ENCODE data around the gene PDAP1. TPM values are rescaled to one million over a fixed set of nuclear protein-coding genes. Genes with fewer than 3 reads are reported as not detected.
"Not testable (repeated sequence)": the region's sequence is repeated elsewhere in the genome, so short reads cannot be mapped to it uniquely, and the experiment has no call there.

PDAP1 gene
- total RNA-seq, 1 experiment from 2014 or later: 200 TPM

- RAD21 ChIA-PET (ENCODE audit: low non-redundant PET in 1 of 2, low total read pairs in 2 of 2, uncharacterized antibody in 2 of 2, unreplicated experiment in 2 of 2); CTCF ChIA-PET; H3K27me3 ChIP-seq (ENCODE audit: insufficient read depth, low read length); ATAC-seq; DNase-seq (ENCODE audit: low read depth, low spot score); H3K79me2 ChIP-seq (ENCODE audit: insufficient read depth, low read length); intact Hi-C loops (cut with micrococcal nuclease); H4K20me1 ChIP-seq (ENCODE audit: insufficient read depth); POLR2A ChIA-PET; BruUV-seq (replicated peaks); H2AFZ ChIP-seq (ENCODE audit: low read depth, low read length, poor library complexity, severe bottlenecking); H3K9me2 ChIP-seq (ENCODE audit: insufficient read depth); H3K27ac ChIP-seq (ENCODE audit: low read depth, low read length); H3K4me1 ChIP-seq (ENCODE audit: control insufficient read depth in 1 of 2, insufficient read depth in 2 of 2, low read length in 2 of 2); H3K4me3 ChIP-seq (replicated peaks in 1 of 2; ENCODE audit: low read depth in 1 of 2, low read length in 2 of 2); H3K9ac ChIP-seq (ENCODE audit: low read length); H3K9me3 ChIP-seq (ENCODE audit: control insufficient read depth in 1 of 2, insufficient read depth in 1 of 2, low read depth in 1 of 2, low read length in 2 of 2); H3K4me2 ChIP-seq (ENCODE audit: low read length): not testable (repeated sequence)
- peaks cover 29 to 33% of the 10 kb centered on the region in 2 experiments; a peak in 3 of 4 replicates for H3K36me3 ChIP-seq (ENCODE audit: control insufficient read depth in 1 of 2, insufficient read depth in 2 of 2, low read length in 2 of 2)
These were observed 57.8 kb downstream of the PDAP1 start for GRCh38 chr7:99350641-99351040.

Other genes starting within 250 kb of the PDAP1 start
- gene KPNA7, start 200.5 kb downstream of the PDAP1 start, total RNA-seq (2021; ENCODE audit: unreplicated experiment): not detected
- 0.57 TPM for gene MYH16, start 135.8 kb downstream of the PDAP1 start, total RNA-seq (2021; ENCODE audit: unreplicated experiment)
- gene ARPC1A, start 82.7 kb downstream of the PDAP1 start, total RNA-seq (2021; ENCODE audit: unreplicated experiment): 250 TPM
- gene ARPC1B, start 33.9 kb downstream of the PDAP1 start, total RNA-seq (2021; ENCODE audit: unreplicated experiment): 192 TPM
- gene BUD31, start 372 bp upstream of the PDAP1 start, total RNA-seq (2021; ENCODE audit: unreplicated experiment): 154 TPM
- 9.2 TPM for gene PTCD1, start 30.2 kb upstream of the PDAP1 start, total RNA-seq (2021; ENCODE audit: unreplicated experiment)
- gene CPSF4, start 30.3 kb upstream of the PDAP1 start, total RNA-seq (2021; ENCODE audit: unreplicated experiment): 67.0 TPM
- 351 TPM for gene ATP5MF, start 57.6 kb upstream of the PDAP1 start, total RNA-seq (2021; ENCODE audit: unreplicated experiment)
- 8.2 TPM for gene ZNF789, start 64.3 kb upstream of the PDAP1 start, total RNA-seq (2021; ENCODE audit: unreplicated experiment)
- 22.1 TPM for gene ZNF394, start 91.7 kb upstream of the PDAP1 start, total RNA-seq (2021; ENCODE audit: unreplicated experiment)
- gene ZKSCAN5, start 96.1 kb upstream of the PDAP1 start, total RNA-seq (2021; ENCODE audit: unreplicated experiment): 10.2 TPM
- 4.7 TPM for gene FAM200A, start 143.5 kb upstream of the PDAP1 start, total RNA-seq (2021; ENCODE audit: unreplicated experiment)
- gene ZNF655, start 150.0 kb upstream of the PDAP1 start, total RNA-seq (2021; ENCODE audit: unreplicated experiment): 45.0 TPM
- gene TMEM225B, start 189.7 kb upstream of the PDAP1 start, total RNA-seq (2021; ENCODE audit: unreplicated experiment): 3.1 TPM
- 14.0 TPM for gene ZSCAN25, start 208.3 kb upstream of the PDAP1 start, total RNA-seq (2021; ENCODE audit: unreplicated experiment)